HepG2 (cell line): Measurements from ENCODE around the gene L3MBTL4. TPM values are rescaled to one million over a fixed set of nuclear protein-coding genes. Genes with fewer than 3 reads are reported as not detected.

Source experiments
- ATAC-seq: fragments of 200-7000 bp; cut with Tn5 transposase; 3 replicates; pipeline ENCODE4 v1.9.1; 2020; ENCODE audit warnings: mild to moderate bottlenecking, moderate library complexity
- BruUV-seq: library from RNA; stranded (reverse); fragments of 400-500 nt; replicated peaks from 2 replicates; lab custom pipeline; 2021; lab: Mats Ljungman, UMichigan
- CTCF ChIA-PET: fragments of 300-600 bp; formaldehyde crosslinking; extraction: SDS; loops from one replicate; lab custom pipeline; 2021; ENCODE audit warnings: low total read pairs, inconsistent platforms, low intra/inter-chr PET ratio; lab: Yijun Ruan, JAX
- POLR2A ChIA-PET: fragments of 350-600 bp; sonication (Branson Sonifier 250); formaldehyde crosslinking; loops from one replicate; lab custom pipeline; 2020; ENCODE audit warnings: antibody characterized with exemption, inconsistent platforms; lab: Yijun Ruan, JAX
- DNase-seq: peaks from one replicate; pipeline ENCODE4 v3.0.0-alpha.2; 2015; ENCODE audit warnings: low spot score
- FAIRE-seq: peaks from 3 replicates; lab custom pipeline; 2011; peaks lifted over from hg19 to GRCh38; lab: Jason Lieb, UNC
- H2AFZ ChIP-seq: one replicate; pipeline ENCODE4 v1.6.1; 2011; ENCODE audit warnings: low read length, inconsistent platforms
- H3K27ac ChIP-seq: fragments of 300-600 bp; 3 replicates; pipeline ENCODE4 v1.8.0; 2011; ENCODE audit warnings: mixed run types, mild to moderate bottlenecking, mixed read lengths, low read length, inconsistent platforms; ENCODE audit not compliant: insufficient read depth; ENCODE audit errors: extremely low read length
- H3K27me3 ChIP-seq, 2 experiments: fragments of 200-600 bp in 1 of 2; 2 replicates in 1 of 2; 3 replicates in 1 of 2; pipeline versions ENCODE4 v1.6.0 to v1.8.0; 2011; ENCODE audit warnings: low read length in 2 of 2, mild to moderate bottlenecking in 2 of 2, moderate library complexity in 2 of 2, inconsistent platforms in 1 of 2; ENCODE audit not compliant: insufficient read depth in 2 of 2, control insufficient read depth in 1 of 2
- H3K36me3 ChIP-seq, 2 experiments: fragments of 200-600 bp in 1 of 2; replicated peaks in 1 of 2; 2 replicates in 1 of 2; 3 replicates in 1 of 2; pipeline versions ENCODE4 v1.5.1 to v1.8.0; 2011; ENCODE audit warnings: low read length in 2 of 2, inconsistent platforms in 1 of 2; ENCODE audit not compliant: insufficient read depth in 2 of 2, control insufficient read depth in 1 of 2
- H3K4me1 ChIP-seq: 2 replicates; pipeline ENCODE4 v1.5.1; 2012; ENCODE audit warnings: low read length, inconsistent platforms; ENCODE audit not compliant: insufficient read depth
- H3K4me2 ChIP-seq: 2 replicates; pipeline ENCODE4 v1.6.0; 2011; ENCODE audit warnings: low read depth, low read length, inconsistent platforms
- H3K4me3 ChIP-seq, 3 experiments: fragments of 200-600 bp in 1 of 3; sonication (generic), shearing (Covaris generic) in 1 of 3; replicated peaks in 1 of 3; 2 replicates each; pipeline ENCODE4 v1.5.1; 2011 to 2016; ENCODE audit warnings: low read length in 3 of 3, inconsistent platforms in 2 of 3, low read depth in 2 of 3, mild to moderate bottlenecking in 2 of 3, control low read depth in 1 of 3, mixed read lengths in 1 of 3; ENCODE audit not compliant: insufficient read depth in 1 of 3
- H3K79me2 ChIP-seq: one replicate; pipeline ENCODE4 v1.6.1; 2011; ENCODE audit warnings: low read length, inconsistent platforms; ENCODE audit not compliant: insufficient read depth
- H3K9ac ChIP-seq: 2 replicates; pipeline ENCODE4 v1.6.0; 2011; ENCODE audit warnings: mild to moderate bottlenecking, low read depth, low read length, inconsistent platforms; ENCODE audit not compliant: insufficient read depth
- H3K9me3 ChIP-seq: 2 replicates; pipeline ENCODE4 v1.5.1; 2012; ENCODE audit warnings: mild to moderate bottlenecking, low read length
- H4K20me1 ChIP-seq: 2 replicates; pipeline ENCODE4 v1.6.0; 2011; ENCODE audit warnings: inconsistent platforms, mild to moderate bottlenecking, low read length, moderate library complexity; ENCODE audit not compliant: insufficient read depth
- SIN3B ChIP-seq: fragments of 150-350 bp; IDR thresholded peaks from 2 replicates; pipeline ENCODE4 v1.6.1; 2014; ENCODE audit warnings: low read length
- TFDP1 ChIP-seq: IDR thresholded peaks from 2 replicates; pipeline ENCODE4 v1.6.1; 2016; ENCODE audit warnings: missing compliant biosample characterization, missing genetic modification reagents, borderline replicate concordance
- ZBTB3 ChIP-seq: sonication (generic); formaldehyde crosslinking; IDR thresholded peaks from 2 replicates; pipeline ENCODE4 v1.4.0; 2020; ENCODE audit warnings: low read depth, mild to moderate bottlenecking, moderate library complexity, missing genetic modification reagents, borderline replicate concordance
- ZNF382 ChIP-seq: sonication (generic); formaldehyde crosslinking; IDR thresholded peaks from 2 replicates; pipeline ENCODE4 v1.5.0; 2020; ENCODE audit warnings: missing genetic modification reagents, mild to moderate bottlenecking, borderline replicate concordance
- ZNF572 ChIP-seq: sonication (generic); formaldehyde crosslinking; IDR thresholded peaks from 2 replicates; pipeline ENCODE4 v1.5.1; 2020; ENCODE audit warnings: mild to moderate bottlenecking, missing genetic modification reagents
- WGBS: methylation state at CpG from one replicate; pipeline ENCODE4 v1.1.6; 2017; ENCODE audit warnings: low lambda C conversion rate; 5-methylcytosine and 5-hydroxymethylcytosine counted together
- in situ Hi-C: cut with HindIII; loops from 2 replicates; pipeline ENCODE4 v1.10.0; 2017; ENCODE audit warnings: low pct_unique_long_range_greater_than_20kb; ENCODE audit not compliant: extremely low pct_ligation_motif_present
- intact Hi-C: fragments of 100-400 bp; cut with micrococcal nuclease; formaldehyde crosslinking; loops from one replicate; pipeline ENCODE4 v1.10.0; 2022; ENCODE audit not compliant: unreplicated experiment
- polyA plus RNA-seq, 8 experiments: library from polyadenylated mRNA; depleted of rRNA in 3 of 8; stranded (reverse) in 7 of 8; unstranded in 1 of 8; fragments of >200 nt; fragmentation: Illumina TruSeq in 4 of 8; extraction: Trizol in 4 of 8; gene quantifications; 2 replicates each; pipeline versions ENCODE4 v1.2.1 to v1.2.3, GENCODE V29; 2011 to 2016; ENCODE audit warnings: low read depth in 4 of 8, missing spikeins in 1 of 8, mixed read lengths in 1 of 8; ENCODE audit not compliant: insufficient read depth in 1 of 8
- total RNA-seq, 5 experiments: library from RNA; depleted of rRNA; stranded (reverse); fragments of >200 nt; fragmentation: Illumina TruSeq; extraction: Trizol; gene quantifications; 2 replicates each; pipeline ENCODE4 v1.2.3, GENCODE V29; 2016; ENCODE audit warnings: low read depth in 1 of 5
- TF ChIP-seq, protein P1 (sequence below): sonication (generic); formaldehyde crosslinking; IDR thresholded peaks from 2 replicates; pipeline ENCODE4 v1.5.0; 2020; ENCODE audit warnings: missing genetic modification reagents, mild to moderate bottlenecking, borderline replicate concordance

The L3MBTL4 gene
- total and polyA plus RNA-seq, 2 of the 13 experiments (the other 11 are each of a cell fraction or from before 2014, with no cell fraction given), result 10.8 to 13.3 TPM

GRCh38 chr18:6239716-6240115, 175.0 kb downstream of the L3MBTL4 start:
- POLR2A ChIA-PET, result no interaction called here

GRCh38 chr18:6236258-6236657, 178.5 kb downstream of the L3MBTL4 start:
- in situ Hi-C loops, result no loop called here
- no peak overlapping the region for H3K4me3 ChIP-seq
- FAIRE-seq (no peak), ATAC-seq (no peak)
- BruUV-seq, result no TSS peak
- no peaks in the 10 kb centered on the region for H3K27me3 ChIP-seq
- no peaks in the 10 kb centered on the region for H4K20me1 ChIP-seq
- H3K9me3 ChIP-seq, result no peaks in the 10 kb centered on the region
- H2AFZ ChIP-seq, result no peak overlapping the region
- no peaks in the 10 kb centered on the region for H3K79me2 ChIP-seq
- H3K9ac ChIP-seq, result no peak overlapping the region
- peaks cover 0 to 10% of the 10 kb centered on the region in 2 experiments; a peak in 4 of 5 replicates for H3K36me3 ChIP-seq
- POLR2A ChIA-PET, result no interaction called here
- intact Hi-C loops, result loop anchor here (5.0 kb wide), 1 partner anchor 246 kb away; no protein-coding TSS in a partner anchor
- TF ChIP-seq ZNF382 (CRISPR knock-in tag), result no peak
- TF ChIP-seq TFDP1 (CRISPR knock-in tag), result no peak
- TF ChIP-seq, all 625 proteins: peak for 0
- DNase-seq, result no peak
- Histone ChIP-seq H3K4me2 (no peak overlapping the region), H3K4me1 (no peaks in the 10 kb centered on the region), H3K27ac (no peak overlapping the region)
- CTCF ChIA-PET, result no interaction called here
- WGBS, result 95% methylated on average over 2 of the region's 2 CpGs

More at GRCh38 chr18:6239716-6240115, 175.0 kb downstream of the L3MBTL4 start:
- Histone ChIP-seq H3K27me3 (no peaks in the 10 kb centered on the region), H3K9me3 (no peaks in the 10 kb centered on the region), H3K9ac (no peak overlapping the region), H3K79me2 (no peaks in the 10 kb centered on the region), H2AFZ (no peak overlapping the region), H3K36me3 (peaks cover 0 to 27% of the 10 kb centered on the region in 2 experiments), H3K4me1 (no peaks in the 10 kb centered on the region), H4K20me1 (no peaks in the 10 kb centered on the region), H3K4me3 (no peak overlapping the region), H3K27ac (no peak overlapping the region), H3K4me2 (no peak overlapping the region)
- FAIRE-seq, result no peak
- no TSS peak for BruUV-seq
- DNase-seq, result no peak
- WGBS, result 83% methylated on average over 6 of the region's 6 CpGs
- no peak for ATAC-seq
- in situ Hi-C loops (no loop called here), intact Hi-C loops (loop anchor here (5.0 kb wide), 1 partner anchor 243 kb away; no protein-coding TSS in a partner anchor)
- TF ChIP-seq SIN3B, result no peak
- no peak for TF ChIP-seq ZBTB3 (CRISPR knock-in tag)
- TF ChIP-seq, protein P1, sequence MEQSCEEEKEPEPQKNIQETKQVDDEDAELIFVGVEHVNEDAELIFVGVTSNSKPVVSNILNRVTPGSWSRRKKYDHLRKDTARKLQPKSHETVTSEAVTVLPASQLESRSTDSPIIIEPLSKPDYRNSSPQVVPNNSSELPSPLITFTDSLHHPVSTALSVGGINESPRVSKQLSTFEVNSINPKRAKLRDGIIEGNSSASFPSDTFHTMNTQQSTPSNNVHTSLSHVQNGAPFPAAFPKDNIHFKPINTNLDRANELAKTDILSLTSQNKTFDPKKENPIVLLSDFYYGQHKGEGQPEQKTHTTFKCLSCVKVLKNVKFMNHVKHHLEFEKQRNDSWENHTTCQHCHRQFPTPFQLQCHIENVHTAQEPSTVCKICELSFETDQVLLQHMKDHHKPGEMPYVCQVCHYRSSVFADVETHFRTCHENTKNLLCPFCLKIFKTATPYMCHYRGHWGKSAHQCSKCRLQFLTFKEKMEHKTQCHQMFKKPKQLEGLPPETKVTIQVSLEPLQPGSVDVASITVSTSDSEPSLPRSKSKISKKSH (CRISPR knock-in tag), result no peak
- TF ChIP-seq ZNF572, result no peak
- CTCF ChIA-PET, result no interaction called here
